Thoracic aorta endothelial cell (primary cell): ENCODE results near the gene PACSIN2. TPM values are rescaled to one million over a fixed set of nuclear protein-coding genes. Genes with fewer than 3 reads are reported as not detected.

Source experiments
- total RNA-seq: library from RNA; depleted of rRNA; stranded (reverse); fragments of >200 nt; gene quantifications from 2 replicates; pipeline ENCODE4 v1.2.3, GENCODE V29; 2012

PACSIN2 gene
- total RNA-seq: 59.0 and 71.8 TPM in 2 replicates

DNA sequence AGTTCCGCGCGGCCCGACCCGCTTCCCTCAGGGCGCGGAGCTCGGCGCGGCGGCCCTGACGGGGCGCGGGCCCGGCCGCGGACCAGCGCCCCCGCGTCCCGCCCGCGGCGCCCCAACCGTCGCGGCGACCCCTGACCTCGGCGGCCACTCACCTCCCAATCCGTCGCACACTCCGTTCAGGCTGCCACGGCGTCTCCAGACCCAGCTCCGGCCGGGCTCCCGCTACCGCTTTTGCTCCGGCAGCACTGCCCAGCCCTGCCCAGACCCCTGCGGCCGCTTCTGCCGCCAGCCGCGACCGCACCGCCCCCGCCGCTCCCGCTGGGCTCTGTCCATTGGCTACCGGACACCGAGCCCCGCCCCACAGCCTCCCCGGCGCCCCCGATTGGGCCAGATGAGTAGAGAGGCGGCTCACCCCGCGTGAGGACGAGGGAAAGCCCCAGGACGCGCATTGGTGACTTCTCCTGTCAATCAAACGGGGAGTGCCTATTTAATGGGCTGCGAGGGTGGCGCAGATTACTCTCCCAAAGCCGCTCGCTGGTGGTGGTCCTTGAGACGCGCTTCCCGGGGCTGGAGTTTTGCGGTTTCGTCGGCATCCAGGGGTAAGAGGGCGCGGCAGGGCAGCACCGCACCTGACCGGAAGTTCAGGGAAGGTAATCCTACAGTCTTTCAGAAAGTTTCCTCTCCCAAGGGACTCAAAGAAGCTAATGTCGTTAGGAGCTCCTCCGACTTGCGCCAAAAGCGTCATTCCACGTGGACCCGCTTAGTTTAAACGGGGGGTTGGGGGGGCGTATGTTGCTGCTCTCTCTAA lies at the start of gene PACSIN2:
PACSIN2 (minus strand) TSS at position 281 of the 808 bp plus-strand sequence. CDS start 103,069 bp downstream, outside the sequence.

DNA sequence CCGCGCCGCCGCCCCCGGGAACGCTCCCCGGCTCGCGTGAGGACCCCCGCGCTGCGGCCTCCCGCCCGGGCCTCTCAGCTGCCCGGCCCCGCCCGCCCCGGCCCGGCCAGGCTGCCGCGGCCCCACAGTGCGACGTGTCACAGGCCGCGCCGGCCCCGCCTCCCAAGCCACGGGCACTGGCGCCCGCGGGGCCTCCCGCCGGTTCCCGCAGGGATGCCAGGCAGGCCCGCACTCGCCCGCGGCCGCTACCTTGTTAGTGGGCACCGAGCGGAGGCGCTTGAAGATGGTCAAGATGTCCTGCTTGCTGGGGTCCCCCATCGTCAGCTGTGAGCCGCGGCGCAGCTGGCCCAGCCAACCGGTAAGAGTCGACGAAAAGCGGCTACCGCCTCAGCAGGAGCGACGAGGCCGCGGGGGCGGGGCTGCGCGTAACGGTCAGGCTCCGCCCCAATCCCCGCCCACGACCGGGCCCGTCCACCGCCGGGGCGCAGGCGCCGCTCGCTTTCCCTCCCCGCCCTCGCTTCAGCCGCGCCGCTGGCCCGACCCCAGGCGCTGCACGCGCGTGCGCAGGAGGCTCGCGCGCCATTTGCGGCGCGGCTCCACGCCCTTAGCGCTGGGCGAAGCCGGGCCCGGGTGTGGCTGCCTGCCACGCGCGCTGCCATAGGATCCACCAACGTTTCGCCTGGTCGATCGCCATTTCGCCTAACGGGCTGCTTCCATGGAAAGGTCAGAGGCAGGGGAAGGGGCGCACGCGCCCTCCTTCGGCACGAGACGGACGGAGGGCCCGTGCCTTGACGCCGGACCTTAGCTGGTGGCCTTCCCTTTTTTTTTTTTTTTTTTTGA lies 157.9 kb downstream of the PACSIN2 start, which contains the start of gene ARFGAP3:
ARFGAP3 (minus strand) TSS at position 409 of the 840 bp plus-strand sequence; CDS start at position 318, 91 bp downstream.

Other genes starting within 250 kb of the PACSIN2 start
- gene ARFGAP3, start 157.9 kb downstream of the PACSIN2 start, total RNA-seq: 50.3 and 61.2 TPM in 2 replicates
- 6.7 and 7.8 TPM in 2 replicates for gene TTLL1, start 74.2 kb upstream of the PACSIN2 start, total RNA-seq
- gene BIK, start 95.6 kb upstream of the PACSIN2 start, total RNA-seq: 0.27 and 0.86 TPM in 2 replicates
- 18.8 and 19.5 TPM in 2 replicates for gene MCAT, start 128.2 kb upstream of the PACSIN2 start, total RNA-seq
- gene TSPO, start 136.4 kb upstream of the PACSIN2 start, total RNA-seq: 254 and 290 TPM in 2 replicates
- gene TTLL12, start 172.0 kb upstream of the PACSIN2 start, total RNA-seq: 33.9 and 48.7 TPM in 2 replicates